HG03521 (cell line): ENCODE results near the gene ELOB.

Experiments
- ATAC-seq: cut with Tn5 transposase; IDR thresholded peaks from one replicate; pipeline ENCODE4 v1.9.1; 2021; ENCODE audit warnings: mild to moderate bottlenecking, moderate library complexity; ENCODE audit not compliant: unreplicated experiment

Gene ELOB

DNA sequence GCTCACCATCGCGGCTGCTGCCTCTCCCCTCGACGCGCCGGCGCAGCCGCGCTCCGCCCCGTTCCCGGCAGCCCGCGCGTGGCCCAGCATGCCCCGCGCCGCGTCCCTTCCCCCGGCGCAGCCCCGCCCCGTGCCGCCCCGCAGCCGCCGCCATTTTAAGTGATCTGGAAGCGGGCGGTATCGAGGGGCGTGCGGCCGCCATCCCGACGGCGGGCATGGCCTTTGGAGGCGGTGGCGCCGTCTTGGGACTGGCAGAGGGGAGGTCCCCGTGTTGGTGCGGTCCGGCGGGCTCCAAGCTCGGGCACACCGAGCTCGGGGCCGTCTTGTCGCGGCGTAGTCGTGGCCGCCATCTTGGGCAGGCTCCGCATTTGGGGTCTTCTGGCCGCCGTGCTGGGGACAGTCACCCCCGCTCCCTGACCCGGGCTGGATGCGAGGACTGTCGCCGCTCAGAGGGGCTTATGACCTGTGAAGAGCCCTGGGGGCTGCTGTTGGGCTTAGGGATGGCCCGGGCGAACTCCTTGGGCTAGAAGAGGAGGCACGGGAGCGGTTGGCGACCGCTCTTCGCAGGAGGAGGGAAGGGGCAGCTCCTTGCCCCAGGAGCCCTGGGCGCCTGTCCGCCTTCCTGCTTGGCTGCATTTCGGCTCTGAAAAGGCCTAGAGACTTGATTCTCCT lies at the start of gene ELOB:
Gene ELOB (minus strand): TSS at position 50 of the 672 bp plus-strand sequence. CDS start 41 bp downstream, at position 9.
- peak; percentile 81 for ATAC-seq

DNA sequence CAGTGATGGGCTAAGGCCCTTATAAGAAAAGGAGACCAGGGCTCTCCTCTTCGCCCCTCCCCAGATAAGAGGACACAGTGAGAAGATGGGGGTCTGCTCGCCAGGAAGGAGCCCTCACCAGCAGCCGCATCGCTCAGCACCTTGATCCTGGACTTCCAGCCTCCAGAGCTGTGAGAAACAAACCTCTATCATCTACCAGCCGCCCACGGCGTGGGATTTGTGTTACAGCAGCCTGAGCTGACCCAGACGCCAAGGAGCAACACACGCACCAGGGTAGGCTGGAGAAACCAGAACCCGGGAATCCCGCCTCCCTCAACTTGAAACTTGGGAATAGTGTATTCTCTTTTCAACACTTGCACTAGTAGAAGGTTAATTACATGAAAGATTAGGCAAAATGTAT lies 48.8 kb upstream of the ELOB start:
- ATAC-seq, result no peak

DNA sequence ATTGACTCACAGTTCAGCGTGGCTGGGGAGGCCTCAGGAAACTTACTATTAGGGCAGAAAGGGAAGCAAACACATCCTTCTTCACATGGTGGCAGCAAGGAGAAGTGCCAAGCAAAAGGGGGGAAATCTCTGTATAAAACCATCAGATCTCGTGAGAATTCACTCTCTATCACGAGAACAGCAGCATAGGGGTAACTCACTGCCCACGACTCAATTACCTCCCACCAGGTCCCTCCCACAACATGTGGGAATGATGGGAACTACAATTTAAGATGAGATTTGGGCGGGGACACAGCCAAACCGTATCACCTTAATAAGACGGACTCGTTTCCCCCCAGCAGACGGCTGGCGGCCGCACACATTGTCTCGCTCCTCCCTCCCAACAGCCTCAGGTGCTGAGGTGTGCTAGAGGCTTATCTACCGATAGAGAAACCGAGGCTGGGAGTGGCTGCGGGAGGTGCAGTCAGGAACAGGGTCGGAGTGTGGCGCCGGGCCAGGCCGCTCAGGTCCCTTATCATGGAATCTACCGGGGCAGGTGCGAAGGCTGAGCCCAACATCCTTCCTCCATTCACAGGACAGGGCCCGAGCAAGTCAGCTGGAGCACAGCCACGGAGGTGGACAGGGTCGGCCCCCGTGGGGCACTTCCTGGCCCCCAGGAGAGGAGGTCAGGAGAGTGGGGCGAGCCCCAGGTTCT lies 48.1 kb upstream of the ELOB start:
- ATAC-seq, result no peak

DNA sequence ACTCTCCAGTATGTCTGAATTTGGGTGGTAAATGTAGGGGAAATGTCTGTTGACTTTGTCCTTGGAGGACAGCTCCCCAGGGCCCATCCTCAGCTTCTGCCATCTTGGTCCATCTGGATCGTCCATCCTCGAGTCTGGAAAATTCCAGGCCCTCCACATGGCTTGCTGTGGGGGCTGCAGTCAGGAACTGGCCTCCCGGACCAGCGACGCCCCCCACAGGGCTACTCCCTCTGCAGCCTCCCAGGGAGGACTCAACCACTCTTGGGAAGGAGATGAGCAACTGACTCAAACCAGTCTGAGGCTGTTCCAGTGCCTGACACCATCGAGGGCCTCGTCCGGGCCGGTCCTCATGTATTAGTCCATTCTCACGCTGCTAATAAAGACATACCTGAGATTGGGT lies 47.5 kb upstream of the ELOB start:
- ATAC-seq, result no peak

DNA sequence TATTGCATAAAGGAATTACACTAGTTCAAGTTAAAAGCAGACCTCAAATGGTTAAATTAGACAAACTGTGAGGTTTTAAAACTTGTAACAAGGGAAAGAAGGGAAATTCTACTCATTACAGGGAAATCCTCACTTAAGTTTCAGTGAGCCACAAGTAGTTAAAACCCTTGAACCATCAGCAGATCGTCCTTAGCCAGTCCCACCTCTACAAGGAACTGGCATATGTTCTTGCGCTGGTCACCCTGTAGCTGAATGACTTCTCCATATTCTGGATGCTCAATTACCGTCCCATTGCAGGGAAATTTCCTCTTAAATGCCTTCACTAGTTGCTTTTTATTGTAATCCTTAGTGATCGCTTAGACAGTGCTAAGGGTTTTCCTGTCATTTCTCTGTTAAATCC lies 45.4 kb upstream of the ELOB start:
- no peak for ATAC-seq

DNA sequence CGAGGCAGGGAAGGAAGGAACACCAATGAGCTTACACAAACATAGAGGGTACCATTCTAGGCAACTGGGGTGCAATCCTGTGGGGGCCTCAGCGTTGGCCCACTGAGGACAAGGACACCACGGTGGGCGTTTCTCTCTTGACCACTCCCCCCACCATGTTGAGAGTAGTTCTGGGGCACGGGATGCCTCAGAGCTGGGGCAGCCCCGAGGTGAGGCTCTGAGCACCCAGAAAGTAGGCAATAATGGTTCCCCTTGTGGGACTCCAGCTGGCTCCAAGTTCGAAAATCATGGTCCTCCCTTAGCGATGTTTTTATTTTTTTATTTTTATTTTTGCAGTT lies 45.0 kb upstream of the ELOB start:
- ATAC-seq, result no peak

DNA sequence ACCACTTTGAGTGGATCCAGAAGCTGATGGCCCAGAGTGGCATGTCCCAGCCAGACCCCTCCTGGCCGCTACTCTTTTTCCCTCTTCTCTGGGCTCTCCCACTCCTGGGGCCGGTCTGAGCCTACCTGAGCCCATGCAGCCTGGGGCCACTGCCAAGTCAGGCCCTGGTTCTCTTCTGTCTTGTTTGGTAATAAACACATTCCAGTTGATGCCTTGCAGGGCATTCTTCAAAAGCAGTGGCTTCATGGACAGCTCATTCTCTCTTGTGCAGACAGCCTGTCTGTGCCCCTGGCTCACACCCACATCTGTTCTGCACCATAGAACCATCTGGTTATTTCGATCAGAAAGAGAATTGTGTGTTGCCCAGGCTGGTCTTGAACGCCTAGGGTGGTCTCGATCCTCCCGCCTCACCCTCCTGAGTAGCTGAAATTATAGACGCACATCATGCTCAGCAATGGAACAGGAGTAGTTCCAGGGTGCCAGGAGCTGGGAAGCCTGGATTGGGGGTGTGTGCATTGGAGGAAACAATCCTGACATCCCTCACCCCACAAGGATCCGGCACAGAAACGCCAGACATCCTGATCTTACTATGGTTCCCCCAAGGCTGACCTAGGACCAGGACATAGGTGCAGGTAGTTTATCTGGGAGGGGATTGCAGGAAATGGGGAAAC lies 44.5 kb upstream of the ELOB start:
- no peak for ATAC-seq

DNA sequence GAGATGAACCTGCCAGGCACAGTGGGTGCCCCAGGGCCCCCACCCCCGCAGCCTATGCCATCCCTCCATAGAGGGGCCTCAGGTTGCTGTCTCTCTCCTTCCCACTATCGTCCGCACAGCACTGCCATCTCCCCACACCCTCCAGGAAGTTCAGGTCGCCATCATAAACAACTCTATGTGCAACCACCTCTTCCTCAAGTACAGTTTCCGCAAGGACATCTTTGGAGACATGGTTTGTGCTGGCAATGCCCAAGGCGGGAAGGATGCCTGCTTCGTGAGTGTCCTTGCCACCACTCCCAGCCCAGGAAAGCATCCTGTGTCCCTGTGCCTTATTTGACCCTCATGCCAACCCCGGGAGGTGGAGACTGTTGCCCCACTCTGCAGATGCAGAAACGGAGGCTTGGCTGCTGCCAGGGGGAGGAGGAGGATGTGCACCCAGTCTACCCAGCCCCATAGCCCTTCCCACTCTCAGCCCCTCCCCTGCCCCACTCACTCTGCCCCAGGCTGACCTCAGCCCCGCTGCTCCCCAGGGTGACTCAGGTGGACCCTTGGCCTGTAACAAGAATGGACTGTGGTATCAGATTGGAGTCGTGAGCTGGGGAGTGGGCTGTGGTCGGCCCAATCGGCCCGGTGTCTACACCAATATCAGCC lies 43.9 kb upstream of the ELOB start:
- ATAC-seq, result no peak

DNA sequence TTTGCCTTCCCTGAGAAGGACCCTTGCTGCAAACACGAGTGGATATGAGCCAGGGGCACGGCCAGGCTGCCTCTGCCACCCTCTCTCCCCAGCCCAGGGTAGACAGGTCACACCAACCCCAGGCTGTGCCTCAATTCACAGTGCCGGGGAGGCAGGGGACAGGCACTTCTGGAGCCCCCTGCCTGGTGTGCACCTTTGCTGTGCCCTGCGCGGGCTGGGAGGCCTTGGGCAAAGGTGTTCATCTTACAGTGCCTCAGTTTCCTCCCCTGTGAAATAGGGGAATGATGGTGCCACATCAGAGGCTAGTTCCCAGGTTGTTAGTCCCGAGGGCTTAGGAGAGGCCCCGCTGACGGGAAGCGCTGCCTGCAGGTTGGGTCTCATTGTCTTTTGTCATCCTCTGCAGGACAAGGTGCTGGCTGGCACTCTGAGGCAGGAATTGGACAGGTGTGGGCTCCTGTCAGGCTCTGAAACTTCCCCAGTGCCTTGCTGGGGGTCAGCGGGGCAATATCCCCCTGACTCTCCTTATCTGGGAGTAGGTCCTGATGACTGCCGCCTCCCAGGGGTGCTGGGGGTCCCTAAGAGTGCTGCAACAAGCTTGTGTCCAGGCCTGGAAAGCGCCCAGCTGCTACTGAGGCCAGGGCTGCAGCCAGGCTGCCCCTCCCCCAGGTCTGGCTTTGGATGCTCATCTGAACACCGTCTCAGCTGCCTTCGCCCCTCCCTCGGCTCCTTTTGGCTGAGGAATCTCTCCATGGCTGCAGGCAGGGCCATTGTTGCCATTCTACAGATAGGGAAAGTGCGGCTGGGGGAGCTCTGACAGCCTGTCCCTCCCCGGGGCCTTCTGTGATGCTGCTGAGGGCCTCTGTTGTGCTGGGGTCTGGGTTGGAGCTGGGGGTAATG lies 43.1 kb upstream of the ELOB start:
- no peak for ATAC-seq

DNA sequence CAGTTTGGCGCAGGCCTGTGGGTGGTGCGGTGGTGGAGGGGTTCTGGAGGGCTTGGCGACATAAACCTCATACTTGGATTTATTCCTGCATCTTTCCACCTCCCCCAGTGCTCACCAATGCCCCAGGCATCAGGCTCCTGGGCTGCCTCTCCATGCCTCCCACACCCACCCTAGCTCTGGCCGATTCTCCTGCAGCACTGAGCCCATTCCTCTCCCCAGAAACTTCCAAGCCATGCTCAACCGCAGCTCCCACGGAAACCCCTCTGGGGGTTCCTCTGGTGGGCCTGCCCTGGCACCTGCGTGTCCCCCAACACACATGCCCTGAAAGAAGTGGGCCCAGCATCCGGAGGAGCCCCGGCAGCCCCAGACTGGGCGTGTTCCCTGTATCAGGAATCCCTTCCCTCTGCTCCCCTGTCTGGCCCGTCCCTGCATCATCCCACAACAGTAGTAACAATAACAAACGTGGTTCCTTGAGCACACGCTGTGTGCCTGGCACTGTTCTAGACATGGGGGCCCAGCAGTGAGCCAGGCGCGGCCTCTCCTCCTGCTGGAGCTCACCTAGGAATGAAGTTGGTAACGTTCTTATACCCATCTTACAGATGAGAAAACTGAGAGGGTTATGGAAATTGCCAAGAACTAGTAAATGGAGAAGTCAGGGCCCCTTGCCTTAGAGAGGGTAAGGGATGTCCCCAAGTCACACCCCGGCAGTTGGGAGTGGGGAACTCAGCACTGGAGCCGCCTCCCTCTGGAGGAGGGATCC lies 42.3 kb upstream of the ELOB start:
- no peak for ATAC-seq

DNA sequence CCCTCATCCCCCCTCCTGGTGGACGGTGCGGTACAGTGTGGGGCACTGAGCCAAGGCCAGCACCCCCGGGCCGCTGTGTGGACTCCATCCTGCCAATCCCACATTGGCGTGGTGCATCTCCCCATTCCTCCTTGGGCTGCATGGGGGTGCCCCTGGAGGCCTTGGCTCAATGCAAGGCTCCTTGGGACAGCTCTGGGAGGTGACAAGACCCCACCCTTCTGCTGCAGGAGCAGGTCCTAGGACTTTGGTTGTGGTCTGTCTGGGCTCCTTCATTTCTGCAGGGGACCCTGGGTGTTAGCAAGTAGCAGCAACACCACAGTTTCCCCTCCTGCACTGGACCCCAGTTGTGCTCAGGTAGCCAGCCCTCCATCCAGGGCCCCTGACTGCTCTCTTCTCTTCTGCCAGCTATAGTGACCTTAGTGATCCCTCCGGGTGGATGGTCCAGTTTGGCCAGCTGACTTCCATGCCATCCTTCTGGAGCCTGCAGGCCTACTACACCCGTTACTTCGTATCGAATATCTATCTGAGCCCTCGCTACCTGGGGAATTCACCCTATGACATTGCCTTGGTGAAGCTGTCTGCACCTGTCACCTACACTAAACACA lies 41.3 kb upstream of the ELOB start:
- ATAC-seq, result no peak

DNA sequence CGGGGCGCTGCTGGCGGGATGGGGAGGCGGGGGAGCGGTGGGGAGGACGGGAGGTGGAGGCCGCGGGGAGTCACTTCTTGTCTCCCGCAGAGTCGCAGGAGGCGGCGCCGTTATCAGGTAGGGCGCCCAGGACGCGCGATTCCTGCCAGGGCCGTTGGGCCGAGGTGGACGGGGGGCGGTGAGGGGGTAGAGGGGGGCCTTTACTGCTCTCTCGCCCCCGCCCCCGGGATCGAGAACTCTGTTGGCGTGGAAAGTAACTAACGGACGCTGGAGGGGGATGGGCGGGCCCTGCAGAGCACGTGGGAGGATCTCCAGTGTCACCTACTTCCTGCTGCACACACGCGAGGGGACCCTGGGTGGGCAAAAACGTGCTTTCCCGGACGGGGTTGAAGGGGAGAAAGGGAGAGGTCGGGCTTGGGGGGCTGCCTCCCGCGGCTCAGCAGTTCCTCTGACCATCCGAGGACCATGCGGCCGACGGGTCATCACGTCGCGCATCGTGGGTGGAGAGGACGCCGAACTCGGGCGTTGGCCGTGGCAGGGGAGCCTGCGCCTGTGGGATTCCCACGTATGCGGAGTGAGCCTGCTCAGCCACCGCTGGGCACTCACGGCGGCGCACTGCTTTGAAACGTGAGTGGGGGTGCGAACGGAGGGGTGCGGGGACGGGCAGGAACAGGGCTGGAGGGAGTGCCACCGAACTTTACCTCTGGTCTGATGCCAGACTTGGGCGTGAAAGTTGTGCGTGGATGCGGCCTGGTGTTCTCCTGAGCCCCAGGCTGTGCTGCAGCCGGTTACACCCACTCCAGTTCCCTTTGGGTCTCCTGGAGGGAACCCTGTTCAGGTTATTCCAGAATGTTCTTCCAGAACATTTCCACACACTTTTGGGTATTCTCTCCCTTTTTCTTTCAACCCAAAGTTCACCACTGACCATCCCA lies 40.5 kb upstream of the ELOB start:
- ATAC-seq, result no peak

DNA sequence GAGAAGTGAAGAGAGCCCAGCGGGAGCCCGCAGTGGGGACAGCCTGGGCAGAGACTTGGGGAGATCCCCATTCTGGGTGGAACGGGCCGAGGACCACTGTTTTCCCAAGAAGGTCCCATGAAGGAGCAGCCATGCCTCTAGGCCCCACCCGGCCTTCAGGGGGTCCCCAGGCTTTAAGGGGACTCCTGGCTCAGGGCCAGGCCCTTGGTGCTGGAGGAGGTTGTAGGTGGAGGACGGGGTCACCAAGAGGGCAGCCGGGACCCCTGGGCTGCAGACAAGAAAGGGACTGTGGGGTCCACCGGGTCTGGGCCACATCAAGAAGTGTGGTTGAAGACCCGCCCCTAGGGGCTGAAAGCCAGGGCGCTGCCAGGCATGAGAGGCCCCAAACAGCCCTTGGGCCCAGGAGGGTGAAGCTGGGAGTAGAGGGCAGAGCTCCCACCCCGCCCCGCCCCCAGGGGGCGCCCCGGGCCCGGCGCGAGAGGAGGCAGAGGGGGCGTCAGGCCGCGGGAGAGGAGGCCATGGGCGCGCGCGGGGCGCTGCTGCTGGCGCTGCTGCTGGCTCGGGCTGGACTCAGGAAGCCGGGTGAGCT lies 39.8 kb upstream of the ELOB start, which contains the start of gene PRSS21:
Gene PRSS21 (plus strand): TSS at position 487 of the 589 bp plus-strand sequence. CDS start 32 bp downstream, at position 519.
- no peak for ATAC-seq

DNA sequence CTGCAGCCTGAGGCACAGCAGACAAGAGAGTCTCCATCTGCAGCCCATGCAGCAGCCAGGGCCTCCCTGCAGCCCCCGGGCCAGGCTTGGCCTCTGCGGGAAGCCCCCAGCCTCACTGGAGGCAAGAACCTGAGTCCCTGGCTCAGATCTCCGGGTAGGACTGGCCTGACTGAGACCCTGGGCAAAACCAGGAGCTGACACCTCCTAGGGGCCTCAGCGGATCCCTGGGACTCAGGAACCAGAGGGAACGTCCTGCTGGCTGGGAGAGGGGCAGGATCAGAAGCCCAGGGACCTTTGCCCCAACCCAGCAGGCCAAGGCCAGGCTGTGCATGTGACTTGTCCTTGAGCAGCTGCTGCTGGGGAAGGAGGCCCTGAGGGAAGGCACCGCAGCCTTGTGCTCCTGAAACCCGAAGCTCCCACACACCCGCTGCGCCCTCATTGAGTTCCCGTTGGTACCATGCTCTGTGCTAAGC lies 38.3 kb upstream of the ELOB start:
- no peak for ATAC-seq

DNA sequence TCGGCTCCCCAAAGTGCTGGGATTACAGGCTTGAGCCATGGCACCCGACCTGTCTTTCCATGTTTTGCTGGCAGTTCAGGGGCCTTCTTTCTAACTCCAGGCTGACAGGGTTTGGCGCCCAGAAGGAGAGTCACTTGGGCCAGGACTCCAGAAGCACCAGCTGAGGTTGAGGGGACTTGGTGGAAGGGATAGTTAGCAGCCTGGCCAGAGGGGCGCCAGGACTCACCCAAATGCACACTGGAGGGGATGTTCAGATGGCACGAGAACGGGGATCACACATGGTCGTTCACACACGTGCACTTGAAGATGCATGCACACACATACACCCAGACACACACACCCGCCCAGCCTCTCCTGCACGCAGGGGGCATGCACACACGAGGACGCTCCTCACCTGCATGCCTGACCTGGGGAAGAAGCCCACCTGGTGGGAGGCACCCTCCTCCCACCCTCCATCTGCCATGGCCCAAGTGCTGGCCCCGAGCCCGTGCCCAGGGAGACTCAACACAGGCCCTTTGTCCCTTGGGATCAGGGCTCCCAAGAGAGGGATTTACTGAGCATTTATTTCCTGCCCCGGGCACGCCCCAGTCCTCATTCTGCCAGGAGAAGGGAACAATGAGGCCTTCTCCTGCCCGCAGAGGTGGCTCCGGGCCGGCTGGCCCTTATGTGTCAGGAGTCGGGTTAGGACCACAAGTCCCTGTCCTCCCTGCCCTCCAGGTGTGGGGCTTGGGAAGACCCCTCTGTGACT lies 37.6 kb upstream of the ELOB start:
- ATAC-seq, result no peak

DNA sequence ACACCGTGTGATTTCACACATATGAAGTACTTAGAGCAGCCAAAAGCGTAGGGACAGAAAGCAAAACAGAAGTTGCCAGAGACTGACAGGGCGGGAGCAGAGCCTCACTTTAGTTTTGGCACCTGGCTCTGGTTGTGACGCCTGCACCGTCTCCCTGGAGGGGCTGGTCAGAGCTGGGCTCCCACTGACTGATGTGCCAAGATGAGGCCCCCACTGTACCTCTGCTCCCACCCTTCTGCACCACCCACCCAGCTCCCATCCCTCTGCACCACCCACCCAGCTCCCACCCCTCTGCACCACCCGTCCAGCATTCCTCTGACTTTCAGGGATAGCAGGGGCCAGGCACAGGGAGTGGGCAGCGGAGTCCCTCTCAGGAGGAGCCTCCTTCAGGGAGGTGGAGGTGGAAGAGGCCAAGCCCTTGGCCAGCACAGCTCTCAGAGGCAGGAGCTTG lies 36.7 kb upstream of the ELOB start:
- ATAC-seq, result no peak
